HG02610 (cell line): ENCODE data around the gene PDP2.

Experiments
- ATAC-seq: cut with Tn5 transposase; IDR thresholded peaks from one replicate; pipeline ENCODE4 v1.9.1; 2021; ENCODE audit warnings: mild to moderate bottlenecking, moderate library complexity; ENCODE audit not compliant: unreplicated experiment

Gene PDP2

DNA sequence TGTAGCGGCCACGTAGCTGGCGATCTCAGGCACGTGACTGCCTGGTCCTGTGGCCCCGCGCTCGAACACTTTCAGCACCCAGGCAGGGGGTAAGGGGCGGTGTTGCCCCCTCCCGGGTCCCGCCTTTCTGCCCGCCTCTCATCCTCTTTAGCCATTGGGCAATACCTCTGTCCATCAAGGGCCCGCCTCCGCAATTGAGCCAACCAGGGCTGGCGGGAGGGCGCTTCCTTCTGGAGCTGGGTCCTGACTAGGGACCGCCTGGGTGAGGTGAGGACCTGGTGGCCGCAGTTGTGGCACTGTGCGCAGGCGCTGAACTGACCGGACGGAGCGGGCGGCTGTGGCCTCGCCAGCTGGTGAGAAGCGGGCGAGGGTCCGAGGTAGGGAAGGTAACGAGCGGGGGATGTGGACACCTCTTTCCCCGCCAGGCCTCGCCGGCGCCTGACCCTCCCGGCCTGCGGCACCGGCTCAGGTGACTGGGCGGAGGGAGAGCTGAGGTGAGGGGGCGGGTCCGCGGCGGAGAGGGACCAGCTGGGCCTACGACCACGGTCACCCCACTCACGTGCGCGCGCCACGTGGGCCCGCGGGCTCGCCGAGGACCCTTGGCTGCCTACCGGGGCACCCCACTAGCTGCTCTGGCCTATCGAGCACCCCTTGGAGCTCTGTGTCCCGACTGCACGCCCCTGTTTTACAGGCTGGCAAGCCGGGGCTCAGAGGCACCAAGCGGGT is at the start of gene PDP2:
Gene PDP2 (plus strand): TSS at position 228 of the 726 bp plus-strand sequence. CDS start 3,770 bp downstream, outside the sequence.
- peak; percentile 95 for ATAC-seq

GRCh38 chr16:66832190-66832589 is 48.1 kb upstream of the PDP2 start:
- no peak for ATAC-seq

GRCh38 chr16:66832661-66833305 is 47.5 kb upstream of the PDP2 start:
- ATAC-seq: no peak

- no peak for ATAC-seq
Measured at GRCh38 chr16:66834746-66835145, 45.6 kb upstream of the PDP2 start.

GRCh38 chr16:66840883-66841282 is 39.4 kb upstream of the PDP2 start:
- no peak for ATAC-seq

DNA sequence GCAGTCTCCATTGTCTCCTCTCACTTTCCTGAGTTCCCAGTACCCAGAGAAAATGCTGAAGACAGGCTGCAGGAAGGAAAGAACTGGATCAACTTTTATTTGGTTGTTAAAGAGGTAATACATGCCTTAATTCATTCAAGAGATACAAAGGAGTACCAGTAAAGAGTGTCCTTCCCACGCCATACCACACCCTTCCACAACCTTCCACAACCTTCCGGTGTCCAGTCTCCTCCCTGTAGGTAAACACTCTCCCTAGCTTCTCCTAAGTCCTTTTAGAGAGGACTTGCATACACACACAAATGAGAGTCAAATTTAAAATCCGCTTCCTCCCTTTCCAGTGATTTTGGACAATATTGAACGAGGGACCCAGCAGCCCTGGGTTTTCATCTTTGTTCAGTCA is 38.9 kb upstream of the PDP2 start:
- ATAC-seq: no peak

GRCh38 chr16:66842765-66843164 is 37.5 kb upstream of the PDP2 start:
- ATAC-seq: no peak

- no peak for ATAC-seq
Measured at GRCh38 chr16:66843191-66843590, 37.1 kb upstream of the PDP2 start.

DNA sequence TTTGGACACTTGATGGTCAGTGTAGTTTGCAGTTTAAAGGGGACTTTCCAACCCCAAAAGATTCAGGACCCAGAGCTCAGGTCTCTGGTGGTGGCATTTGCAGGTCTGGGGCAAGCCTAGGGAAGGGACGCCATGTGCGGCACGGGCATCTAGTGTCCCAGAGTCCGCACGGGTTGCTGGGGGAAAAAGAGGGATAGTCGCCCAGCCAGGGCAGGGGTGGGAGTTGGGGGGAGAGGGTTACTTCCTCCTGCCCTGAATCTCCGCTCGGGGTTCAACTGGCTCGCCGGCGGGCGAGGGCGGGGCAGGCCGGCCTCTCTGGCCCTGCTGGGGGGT is 36.3 kb upstream of the PDP2 start:
- ATAC-seq: no peak

DNA sequence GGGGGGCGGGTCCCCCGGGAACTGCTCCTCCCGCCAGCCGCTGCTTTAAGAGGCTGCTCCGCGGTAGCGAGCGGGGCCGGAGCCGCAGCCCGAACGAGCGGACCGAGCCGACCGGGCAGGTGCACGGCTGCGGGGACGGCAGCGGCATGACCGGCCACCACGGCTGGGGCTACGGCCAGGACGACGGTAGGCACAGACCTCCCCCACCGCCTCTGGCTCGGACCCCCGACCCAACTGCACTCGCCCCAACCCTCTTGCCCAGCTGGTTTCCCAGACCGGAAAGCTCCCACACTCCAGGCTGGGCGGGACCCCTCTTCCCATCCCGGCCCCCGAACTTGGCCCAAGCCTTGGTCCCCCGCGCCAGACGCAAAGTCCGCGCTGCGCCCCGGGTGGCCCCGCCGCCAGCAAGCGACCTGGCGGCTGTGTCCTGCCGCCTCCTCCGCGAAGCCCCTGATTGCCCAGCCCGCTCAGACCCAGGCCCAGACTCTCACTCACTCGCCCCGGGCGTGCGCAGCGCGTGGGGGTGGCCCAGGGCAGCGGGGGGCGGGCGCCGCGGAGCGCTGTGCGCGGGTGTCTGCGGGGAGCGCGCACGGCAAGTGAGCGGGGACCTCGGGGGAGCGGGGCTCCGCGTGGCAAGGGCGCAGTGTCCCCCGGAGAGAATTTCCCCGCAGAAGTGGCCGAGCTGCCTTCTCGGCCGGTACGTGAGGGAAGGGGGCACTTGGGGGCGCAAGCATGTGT is 35.8 kb upstream of the PDP2 start, which contains the start of gene CA7:
Gene CA7 (plus strand): TSS at position 73 of the 738 bp plus-strand sequence. CDS start 74 bp downstream, at position 147.
- no peak for ATAC-seq

DNA sequence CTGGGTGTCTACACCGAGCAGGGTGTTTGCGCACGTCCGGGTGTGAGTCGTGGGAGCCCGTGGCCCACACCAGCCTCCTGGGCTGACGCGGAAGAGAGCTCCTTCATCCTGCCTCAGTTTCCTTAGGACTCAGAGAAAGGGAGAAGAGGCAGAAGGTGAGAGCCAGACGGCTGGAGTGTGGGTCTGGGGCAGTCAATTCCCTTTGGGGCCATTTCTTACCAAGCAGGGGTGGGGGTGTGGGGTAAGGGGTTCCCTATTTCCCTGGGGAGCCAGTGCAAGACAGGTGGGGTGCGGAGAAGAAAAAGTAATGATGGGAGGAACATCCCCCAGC is 35.3 kb upstream of the PDP2 start:
- no peak for ATAC-seq

- ATAC-seq: no peak
Measured at GRCh38 chr16:66845791-66846221, 34.5 kb upstream of the PDP2 start.

GRCh38 chr16:66846266-66846665 is 34.0 kb upstream of the PDP2 start:
- no peak for ATAC-seq

DNA sequence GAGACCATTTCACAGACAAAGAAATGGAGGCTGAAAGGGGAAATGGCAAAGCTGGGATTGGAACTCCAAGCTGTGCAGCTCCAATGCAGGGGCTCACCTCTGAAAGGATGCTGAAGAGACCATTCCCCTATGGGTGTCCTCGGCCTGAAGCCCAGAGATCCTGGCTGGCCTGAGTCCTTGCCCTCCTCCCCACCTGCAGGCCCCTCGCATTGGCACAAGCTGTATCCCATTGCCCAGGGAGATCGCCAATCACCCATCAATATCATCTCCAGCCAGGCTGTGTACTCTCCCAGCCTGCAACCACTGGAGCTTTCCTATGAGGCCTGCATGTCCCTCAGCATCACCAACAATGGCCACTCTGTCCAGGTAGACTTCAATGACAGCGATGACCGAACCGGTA is 33.5 kb upstream of the PDP2 start:
- ATAC-seq: no peak

- ATAC-seq: no peak
Measured at GRCh38 chr16:66847533-66848067, 32.7 kb upstream of the PDP2 start.

GRCh38 chr16:66848172-66848571 is 32.1 kb upstream of the PDP2 start:
- ATAC-seq: no peak

GRCh38 chr16:66849021-66849420 is 31.3 kb upstream of the PDP2 start:
- ATAC-seq: no peak

DNA sequence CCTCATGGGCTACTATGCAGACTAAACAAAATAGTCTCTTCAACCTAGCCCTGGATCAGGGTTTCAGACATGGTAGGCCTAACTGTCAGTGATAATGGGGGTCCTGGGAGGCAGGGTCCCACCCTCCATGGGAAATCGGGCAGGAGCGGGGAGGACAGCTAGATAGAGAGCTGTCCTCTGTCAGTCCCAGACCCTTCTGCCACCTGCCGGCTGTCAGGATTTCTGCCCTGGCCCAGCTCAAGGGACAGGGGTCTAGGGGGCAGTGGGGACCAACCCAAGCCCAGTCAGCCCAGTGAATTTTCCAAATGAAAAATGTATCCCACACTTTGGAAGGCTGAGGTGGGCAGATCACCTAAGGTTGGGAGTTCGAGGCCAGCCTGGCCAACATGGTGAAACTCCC is 30.8 kb upstream of the PDP2 start:
- ATAC-seq: no peak

DNA sequence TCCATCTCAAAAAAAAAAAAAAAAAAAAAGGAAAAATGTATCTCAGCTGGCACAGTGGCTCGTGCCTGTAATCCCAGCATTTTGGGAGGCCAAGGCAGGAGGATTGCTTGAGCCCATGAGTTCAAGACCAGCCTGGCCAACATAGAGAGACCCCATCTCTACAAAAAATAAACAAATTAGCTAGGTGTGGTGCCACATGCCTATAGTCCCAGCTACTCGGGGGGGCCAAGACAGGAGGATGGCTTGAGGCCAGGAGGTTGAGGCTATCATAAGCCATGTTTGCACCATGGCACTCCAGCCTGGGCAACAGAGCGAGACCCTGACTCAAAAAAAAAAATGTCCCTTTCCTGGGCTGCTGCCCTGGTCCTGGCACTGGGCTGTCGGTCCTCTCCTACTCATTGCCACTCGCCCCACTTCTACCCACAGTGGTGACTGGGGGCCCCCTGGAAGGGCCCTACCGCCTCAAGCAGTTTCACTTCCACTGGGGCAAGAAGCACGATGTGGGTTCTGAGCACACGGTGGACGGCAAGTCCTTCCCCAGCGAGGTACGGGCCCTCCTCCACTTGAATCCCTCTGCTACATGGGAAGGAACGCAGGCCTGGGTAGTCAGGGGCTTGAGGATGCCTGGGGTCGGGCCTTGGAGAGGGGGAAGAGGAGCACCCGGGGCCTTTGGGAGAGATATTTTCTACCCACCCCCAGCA is 30.1 kb upstream of the PDP2 start:
- no peak for ATAC-seq

GRCh38 chr16:66851166-66851964 is 28.9 kb upstream of the PDP2 start:
- ATAC-seq: no peak
